ENCODE results near the gene CCT7. TPM values are rescaled to one million over a fixed set of nuclear protein-coding genes. Genes with fewer than 3 reads are reported as not detected.
A peak's percentile ranks its signal among the peaks of the same experiment; 100 is the strongest.

Gene CCT7
- total RNA-seq, 1 experiment from 2014 or later: 648 TPM

DNA sequence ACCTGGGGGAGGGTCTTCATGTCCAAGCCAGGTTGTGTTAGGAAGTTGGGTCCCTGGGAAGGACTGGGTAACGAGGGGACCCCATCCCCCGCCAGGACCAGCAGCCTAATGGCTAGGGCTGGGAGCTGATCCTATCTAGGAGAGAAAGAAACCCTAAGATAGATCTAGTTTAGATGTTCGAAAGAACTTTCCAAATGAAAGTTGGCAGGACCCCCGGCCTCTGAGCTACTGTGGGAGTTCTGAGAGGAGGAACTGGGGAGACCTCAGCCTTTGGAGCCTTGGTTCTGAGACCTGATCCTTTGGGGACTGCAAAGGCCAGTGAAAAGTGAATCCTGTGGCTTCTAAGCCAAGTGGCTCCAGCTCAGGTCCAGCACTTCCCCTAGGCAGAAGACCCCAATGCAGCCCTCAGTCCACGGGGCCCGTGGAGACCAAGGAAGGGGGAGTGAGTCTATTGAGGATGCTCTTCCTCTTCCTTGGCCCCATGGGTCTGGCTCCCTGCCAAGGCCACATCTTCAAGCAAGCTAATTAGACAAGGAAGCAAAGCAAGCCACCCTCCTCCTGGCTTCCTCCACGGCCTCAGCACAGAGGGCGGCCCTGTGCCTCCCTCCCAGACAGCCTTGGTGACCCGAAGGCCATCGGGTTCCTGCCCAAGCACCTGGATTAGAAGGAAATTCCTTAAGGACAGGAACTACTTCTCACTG lies 23.5 kb downstream of the CCT7 start:
- H3K4me1 ChIP-seq (ENCODE audit: insufficient read depth, low read length, poor library complexity, severe bottlenecking): no peaks in the 10 kb centered on the region
- H3K36me3 ChIP-seq (ENCODE audit: insufficient read depth, low read length, poor library complexity, severe bottlenecking): peaks cover 29% of the 10 kb centered on the region
- no peak overlapping the region for H3K4me3 ChIP-seq (ENCODE audit: low read depth, low read length, poor library complexity, severe bottlenecking)
- H3K27me3 ChIP-seq (replicated peaks; ENCODE audit: insufficient read depth, low read depth, low read length, poor library complexity): no peaks in the 10 kb centered on the region
- TF ChIP-seq EZH2 (IDR thresholded peaks at IDR 0.05; ENCODE audit: borderline replicate concordance, low read depth, low read length, poor library complexity, severe bottlenecking): no peak
- TF ChIP-seq, protein P1, sequence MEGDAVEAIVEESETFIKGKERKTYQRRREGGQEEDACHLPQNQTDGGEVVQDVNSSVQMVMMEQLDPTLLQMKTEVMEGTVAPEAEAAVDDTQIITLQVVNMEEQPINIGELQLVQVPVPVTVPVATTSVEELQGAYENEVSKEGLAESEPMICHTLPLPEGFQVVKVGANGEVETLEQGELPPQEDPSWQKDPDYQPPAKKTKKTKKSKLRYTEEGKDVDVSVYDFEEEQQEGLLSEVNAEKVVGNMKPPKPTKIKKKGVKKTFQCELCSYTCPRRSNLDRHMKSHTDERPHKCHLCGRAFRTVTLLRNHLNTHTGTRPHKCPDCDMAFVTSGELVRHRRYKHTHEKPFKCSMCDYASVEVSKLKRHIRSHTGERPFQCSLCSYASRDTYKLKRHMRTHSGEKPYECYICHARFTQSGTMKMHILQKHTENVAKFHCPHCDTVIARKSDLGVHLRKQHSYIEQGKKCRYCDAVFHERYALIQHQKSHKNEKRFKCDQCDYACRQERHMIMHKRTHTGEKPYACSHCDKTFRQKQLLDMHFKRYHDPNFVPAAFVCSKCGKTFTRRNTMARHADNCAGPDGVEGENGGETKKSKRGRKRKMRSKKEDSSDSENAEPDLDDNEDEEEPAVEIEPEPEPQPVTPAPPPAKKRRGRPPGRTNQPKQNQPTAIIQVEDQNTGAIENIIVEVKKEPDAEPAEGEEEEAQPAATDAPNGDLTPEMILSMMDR (conservative IDR thresholded peaks at IDR 0.05; ENCODE audit: low read depth, low read length): no peak
- no TSS peak for BruUV-seq (replicated peaks)
- H3K9me3 ChIP-seq (ENCODE audit: low read depth, low read length, poor library complexity, severe bottlenecking): no peaks in the 10 kb centered on the region
- DNase-seq (ENCODE audit: low spot score): peak; percentile 29
- ChIA-PET POLR2A (ENCODE audit: low non-redundant PET) (interaction anchor here (0.6 kb wide), 1 partner anchor 126 kb away, joined by 3 read pairs; no protein-coding TSS in a partner anchor), CTCF (no interaction called here)
- no peak overlapping the region for H3K27ac ChIP-seq (ENCODE audit: low read depth, low read length, poor library complexity, severe bottlenecking)
- intact Hi-C loops (cut with micrococcal nuclease; ENCODE audit: unreplicated experiment): no loop called here

- intact Hi-C loops (cut with micrococcal nuclease; ENCODE audit: unreplicated experiment): no loop called here
- POLR2A ChIA-PET (ENCODE audit: low non-redundant PET): interaction anchor here (0.5 to 0.6 kb wide), 2 partner anchors 125 to 1187 kb away, joined by 3 read pairs; no protein-coding TSS in a partner anchor
- no peaks in the 10 kb centered on the region for H3K9me3 ChIP-seq (ENCODE audit: low read depth, low read length, poor library complexity, severe bottlenecking)
- no TSS peak for BruUV-seq (replicated peaks)
- no peak for TF ChIP-seq EZH2 (IDR thresholded peaks at IDR 0.05; ENCODE audit: borderline replicate concordance, low read depth, low read length, poor library complexity, severe bottlenecking)
- TF ChIP-seq, protein P1 (conservative IDR thresholded peaks at IDR 0.05; ENCODE audit: low read depth, low read length): no peak
- DNase-seq (ENCODE audit: low spot score): no peak
- no peaks in the 10 kb centered on the region for H3K27me3 ChIP-seq (replicated peaks; ENCODE audit: insufficient read depth, low read depth, low read length, poor library complexity)
- CTCF ChIA-PET: no interaction called here
- no peaks in the 10 kb centered on the region for H3K4me1 ChIP-seq (ENCODE audit: insufficient read depth, low read length, poor library complexity, severe bottlenecking)
- peaks cover 21% of the 10 kb centered on the region for H3K36me3 ChIP-seq (ENCODE audit: insufficient read depth, low read length, poor library complexity, severe bottlenecking)
- no peak overlapping the region for H3K27ac ChIP-seq (ENCODE audit: low read depth, low read length, poor library complexity, severe bottlenecking)
- H3K4me3 ChIP-seq (ENCODE audit: low read depth, low read length, poor library complexity, severe bottlenecking): no peak overlapping the region
These were observed 24.2 kb downstream of the CCT7 start for GRCh38 chr2:73258186-73258912.

- TF ChIP-seq, protein P1 (conservative IDR thresholded peaks at IDR 0.05; ENCODE audit: low read depth, low read length): no peak
- no peak for TF ChIP-seq EZH2 (IDR thresholded peaks at IDR 0.05; ENCODE audit: borderline replicate concordance, low read depth, low read length, poor library complexity, severe bottlenecking)
- Histone ChIP-seq H3K36me3 (ENCODE audit: insufficient read depth, low read length, poor library complexity, severe bottlenecking) (peaks cover 16% of the 10 kb centered on the region), H3K4me3 (ENCODE audit: low read depth, low read length, poor library complexity, severe bottlenecking) (no peak overlapping the region), H3K27ac (ENCODE audit: low read depth, low read length, poor library complexity, severe bottlenecking) (no peak overlapping the region), H3K27me3 (replicated peaks; ENCODE audit: insufficient read depth, low read depth, low read length, poor library complexity) (no peaks in the 10 kb centered on the region), H3K9me3 (ENCODE audit: low read depth, low read length, poor library complexity, severe bottlenecking) (no peaks in the 10 kb centered on the region), H3K4me1 (ENCODE audit: insufficient read depth, low read length, poor library complexity, severe bottlenecking) (no peaks in the 10 kb centered on the region)
- intact Hi-C loops (cut with micrococcal nuclease; ENCODE audit: unreplicated experiment): no loop called here
- ChIA-PET CTCF (no interaction called here), POLR2A (ENCODE audit: low non-redundant PET) (no interaction called here)
- no peak for DNase-seq (ENCODE audit: low spot score)
- BruUV-seq (replicated peaks): no TSS peak
These were observed 24.8 kb downstream of the CCT7 start for GRCh38 chr2:73258913-73259215.
